Measurements from ENCODE around the gene RCE1.

Gene RCE1

DNA sequence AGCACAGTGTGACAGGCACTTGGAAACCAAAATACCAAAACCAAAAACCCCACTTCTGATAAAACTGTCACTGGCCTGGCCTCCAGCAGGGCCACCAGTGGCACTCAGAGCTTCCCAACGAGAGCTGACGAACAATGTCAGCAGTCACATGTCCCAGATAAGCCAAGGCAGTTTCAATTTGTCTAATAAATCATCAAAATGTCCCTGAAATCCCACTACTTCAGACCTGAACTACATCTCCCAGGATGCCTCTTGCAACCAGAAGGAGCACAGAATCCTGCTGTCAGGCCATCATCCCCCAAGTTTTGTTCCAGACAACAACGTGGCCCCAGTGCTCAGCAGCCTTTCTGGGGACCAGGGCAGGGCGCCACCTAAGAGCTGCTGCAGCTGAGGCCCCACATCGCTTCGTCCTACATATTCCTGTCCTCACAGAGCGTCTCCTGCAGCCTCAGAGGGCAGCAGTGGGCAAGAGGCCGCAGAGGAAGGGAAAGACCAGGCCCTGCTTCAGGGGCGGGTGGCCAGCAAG lies 38.7 kb downstream of the RCE1 start:
- peak in 1 of 3 donors; percentile 33 for DNase-seq
- Histone ChIP-seq H3K4me1 (ENCODE audit: control extremely low read depth in 1 of 4, control insufficient read depth in 4 of 4, insufficient read depth in 4 of 4, low read length in 3 of 4) (peaks cover 9 to 18% (median 17%) of the 10 kb centered on the region in 4 experiments), H3K27me3 (replicated peaks in 2 of 5; ENCODE audit: control insufficient read depth in 4 of 5, insufficient read depth in 5 of 5, low read length in 4 of 5) (no peaks in the 10 kb centered on the region), H3K4me3 (ENCODE audit: control insufficient read depth in 1 of 7, extremely low read depth in 1 of 7, insufficient read depth in 4 of 7, low read depth in 2 of 7, low read length in 6 of 7) (no peak overlapping the region), H3K36me3 (ENCODE audit: control insufficient read depth in 4 of 4, insufficient read depth in 4 of 4, low read length in 3 of 4) (no peaks in the 10 kb centered on the region), H3K27ac (ENCODE audit: insufficient read depth in 1 of 2, low read depth in 1 of 2, low read length in 2 of 2, poor library complexity in 1 of 2, severe bottlenecking in 2 of 2) (no peak overlapping the region), H3K9me3 (ENCODE audit: control extremely low read depth in 1 of 5, control insufficient read depth in 4 of 5, insufficient read depth in 2 of 5, low read depth in 1 of 5, low read length in 4 of 5) (no peaks in the 10 kb centered on the region)
- CTCF ChIA-PET = interaction anchor here (0.9 to 4.1 kb wide), 15 partner anchors 9 to 187 kb away, joined by 3 to 22 read pairs (median 4); no protein-coding TSS in a partner anchor
- WGBS (ENCODE audit: insufficient coverage) = 98% methylated on average over 8 of the region's 9 CpGs
- POLR2A ChIA-PET = no interaction called here

- no peak for DNase-seq
- WGBS (ENCODE audit: insufficient coverage) = 97% methylated on average over 10 of the region's 14 CpGs
- no peaks in the 10 kb centered on the region for H3K36me3 ChIP-seq (ENCODE audit: control insufficient read depth in 4 of 4, insufficient read depth in 4 of 4, low read length in 3 of 4)
- H3K27ac ChIP-seq (ENCODE audit: insufficient read depth in 1 of 2, low read depth in 1 of 2, low read length in 2 of 2, poor library complexity in 1 of 2, severe bottlenecking in 2 of 2) = no peak overlapping the region
- H3K4me3 ChIP-seq (ENCODE audit: control insufficient read depth in 1 of 7, extremely low read depth in 1 of 7, insufficient read depth in 4 of 7, low read depth in 2 of 7, low read length in 6 of 7) = no peak overlapping the region
- H3K27me3 ChIP-seq (replicated peaks in 2 of 5; ENCODE audit: control insufficient read depth in 4 of 5, insufficient read depth in 5 of 5, low read length in 4 of 5) = no peaks in the 10 kb centered on the region
- CTCF ChIA-PET = interaction anchor here (0.9 to 4.1 kb wide), 15 partner anchors 9 to 190 kb away, joined by 3 to 22 read pairs (median 6); no protein-coding TSS in a partner anchor
- peaks cover 9 to 18% (median 17%) of the 10 kb centered on the region in 4 experiments for H3K4me1 ChIP-seq (ENCODE audit: control extremely low read depth in 1 of 4, control insufficient read depth in 4 of 4, insufficient read depth in 4 of 4, low read length in 3 of 4)
- POLR2A ChIA-PET = no interaction called here
- H3K9me3 ChIP-seq (ENCODE audit: control extremely low read depth in 1 of 5, control insufficient read depth in 4 of 5, insufficient read depth in 2 of 5, low read depth in 1 of 5, low read length in 4 of 5) = no peaks in the 10 kb centered on the region
Measured at GRCh38 chr11:66882561-66883015, 39.3 kb downstream of the RCE1 start.

GRCh38 chr11:66883016-66883965 lies 40.0 kb downstream of the RCE1 start:
- 71% methylated on average over 29 of the region's 29 CpGs for WGBS (ENCODE audit: insufficient coverage)
- peaks cover 9 to 18% (median 17%) of the 10 kb centered on the region in 4 experiments for H3K4me1 ChIP-seq (ENCODE audit: control extremely low read depth in 1 of 4, control insufficient read depth in 4 of 4, insufficient read depth in 4 of 4, low read length in 3 of 4)
- DNase-seq = peak; percentile 39 to 63 (median 51)
- no peaks in the 10 kb centered on the region for H3K27me3 ChIP-seq (replicated peaks in 2 of 5; ENCODE audit: control insufficient read depth in 4 of 5, insufficient read depth in 5 of 5, low read length in 4 of 5)
- no peaks in the 10 kb centered on the region for H3K9me3 ChIP-seq (ENCODE audit: control extremely low read depth in 1 of 5, control insufficient read depth in 4 of 5, insufficient read depth in 2 of 5, low read depth in 1 of 5, low read length in 4 of 5)
- CTCF ChIA-PET = interaction anchor here (0.7 to 4.1 kb wide), 15 partner anchors 11 to 191 kb away, joined by 3 to 22 read pairs (median 3); no protein-coding TSS in a partner anchor
- no peak overlapping the region for H3K27ac ChIP-seq (ENCODE audit: insufficient read depth in 1 of 2, low read depth in 1 of 2, low read length in 2 of 2, poor library complexity in 1 of 2, severe bottlenecking in 2 of 2)
- H3K36me3 ChIP-seq (ENCODE audit: control insufficient read depth in 4 of 4, insufficient read depth in 4 of 4, low read length in 3 of 4) = no peaks in the 10 kb centered on the region
- POLR2A ChIA-PET = interaction anchor here (0.6 kb wide), 1 partner anchor 41 kb away, joined by 3 read pairs; no protein-coding TSS in a partner anchor
- H3K4me3 ChIP-seq (ENCODE audit: control insufficient read depth in 1 of 7, extremely low read depth in 1 of 7, insufficient read depth in 4 of 7, low read depth in 2 of 7, low read length in 6 of 7) = no peak overlapping the region

GRCh38 chr11:66884443-66884842 lies 41.2 kb downstream of the RCE1 start:
- H3K4me3 ChIP-seq (ENCODE audit: control insufficient read depth in 1 of 7, extremely low read depth in 1 of 7, insufficient read depth in 4 of 7, low read depth in 2 of 7, low read length in 6 of 7) = no peak overlapping the region
- DNase-seq = no peak
- H3K9me3 ChIP-seq (ENCODE audit: control extremely low read depth in 1 of 5, control insufficient read depth in 4 of 5, insufficient read depth in 2 of 5, low read depth in 1 of 5, low read length in 4 of 5) = no peaks in the 10 kb centered on the region
- no peaks in the 10 kb centered on the region for H3K36me3 ChIP-seq (ENCODE audit: control insufficient read depth in 4 of 4, insufficient read depth in 4 of 4, low read length in 3 of 4)
- H3K4me1 ChIP-seq (ENCODE audit: control extremely low read depth in 1 of 4, control insufficient read depth in 4 of 4, insufficient read depth in 4 of 4, low read length in 3 of 4) = peaks cover 9 to 18% (median 17%) of the 10 kb centered on the region in 4 experiments
- 96% methylated on average over 4 of the region's 4 CpGs for WGBS (ENCODE audit: insufficient coverage)
- ChIA-PET CTCF (interaction anchor here (0.6 to 4.1 kb wide), 7 partner anchors 13 to 594 kb away, joined by 3 to 22 read pairs (median 6); no protein-coding TSS in a partner anchor), POLR2A (no interaction called here)
- H3K27ac ChIP-seq (ENCODE audit: insufficient read depth in 1 of 2, low read depth in 1 of 2, low read length in 2 of 2, poor library complexity in 1 of 2, severe bottlenecking in 2 of 2) = no peak overlapping the region
- no peaks in the 10 kb centered on the region for H3K27me3 ChIP-seq (replicated peaks in 2 of 5; ENCODE audit: control insufficient read depth in 4 of 5, insufficient read depth in 5 of 5, low read length in 4 of 5)

DNA sequence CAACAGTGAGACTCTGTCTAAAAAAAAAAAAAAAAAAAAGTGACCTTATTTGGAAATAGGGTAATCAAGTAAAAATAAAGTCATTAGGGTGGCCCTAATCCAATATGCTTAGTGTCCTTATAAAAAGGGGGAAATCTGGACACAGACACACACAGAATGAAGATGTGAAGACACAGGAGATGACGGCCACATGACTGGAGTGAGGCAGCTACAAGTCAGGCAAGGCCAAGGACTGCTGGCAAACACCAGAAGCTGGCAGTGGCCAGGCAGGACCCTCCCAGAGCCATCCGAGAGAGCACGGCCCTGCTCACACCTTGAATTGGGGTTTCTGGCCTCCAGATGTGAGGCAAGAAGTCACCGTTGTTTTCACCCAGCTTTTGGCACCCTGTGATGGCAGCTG lies 42.2 kb downstream of the RCE1 start:
- Histone ChIP-seq H3K27me3 (replicated peaks in 2 of 5; ENCODE audit: control insufficient read depth in 4 of 5, insufficient read depth in 5 of 5, low read length in 4 of 5) (no peaks in the 10 kb centered on the region), H3K4me1 (ENCODE audit: control extremely low read depth in 1 of 4, control insufficient read depth in 4 of 4, insufficient read depth in 4 of 4, low read length in 3 of 4) (peaks cover 6 to 11% (median 10%) of the 10 kb centered on the region in 4 experiments), H3K9me3 (ENCODE audit: control extremely low read depth in 1 of 5, control insufficient read depth in 4 of 5, insufficient read depth in 2 of 5, low read depth in 1 of 5, low read length in 4 of 5) (no peaks in the 10 kb centered on the region), H3K36me3 (ENCODE audit: control insufficient read depth in 4 of 4, insufficient read depth in 4 of 4, low read length in 3 of 4) (no peaks in the 10 kb centered on the region), H3K4me3 (ENCODE audit: control insufficient read depth in 1 of 7, extremely low read depth in 1 of 7, insufficient read depth in 4 of 7, low read depth in 2 of 7, low read length in 6 of 7) (no peak overlapping the region), H3K27ac (ENCODE audit: insufficient read depth in 1 of 2, low read depth in 1 of 2, low read length in 2 of 2, poor library complexity in 1 of 2, severe bottlenecking in 2 of 2) (no peak overlapping the region)
- WGBS (ENCODE audit: insufficient coverage) = 98% methylated on average over 4 of the region's 4 CpGs
- POLR2A ChIA-PET = interaction anchor here (0.6 kb wide), 1 partner anchor 133 kb away, joined by 4 read pairs; no protein-coding TSS in a partner anchor
- CTCF ChIA-PET = interaction anchor here (0.8 to 4.0 kb wide), 2 partner anchors 18 to 47 kb away, joined by 3 to 15 read pairs; no protein-coding TSS in a partner anchor
- no peak for DNase-seq

DNA sequence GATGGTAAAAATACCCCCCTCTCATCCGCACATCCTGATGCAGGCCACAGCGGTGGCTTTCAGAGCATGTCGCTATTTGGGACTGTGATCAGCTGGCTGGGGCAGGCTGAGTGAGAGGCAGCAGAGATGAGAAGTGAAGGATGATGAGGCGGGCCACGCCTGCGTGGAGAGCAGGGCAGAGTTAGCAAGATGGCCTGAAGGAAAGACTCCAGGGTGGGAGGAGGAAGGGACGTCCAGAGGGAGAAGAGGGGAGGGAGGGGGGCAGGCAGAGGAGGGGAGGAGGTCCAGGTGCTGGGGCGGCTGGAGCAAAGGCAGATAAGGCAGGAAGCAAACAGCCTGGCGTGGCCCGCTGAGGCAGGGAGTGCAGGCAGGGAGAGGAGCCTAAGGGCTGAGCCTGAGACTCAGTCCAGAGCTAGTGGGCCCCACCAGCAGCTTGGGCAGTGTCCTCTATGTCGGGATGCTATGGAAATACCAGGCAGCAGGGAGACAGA lies 42.8 kb downstream of the RCE1 start:
- Histone ChIP-seq H3K9me3 (ENCODE audit: control extremely low read depth in 1 of 5, control insufficient read depth in 4 of 5, insufficient read depth in 2 of 5, low read depth in 1 of 5, low read length in 4 of 5) (no peaks in the 10 kb centered on the region), H3K4me3 (ENCODE audit: control insufficient read depth in 1 of 7, extremely low read depth in 1 of 7, insufficient read depth in 4 of 7, low read depth in 2 of 7, low read length in 6 of 7) (no peak overlapping the region), H3K27me3 (replicated peaks in 2 of 5; ENCODE audit: control insufficient read depth in 4 of 5, insufficient read depth in 5 of 5, low read length in 4 of 5) (no peaks in the 10 kb centered on the region), H3K27ac (ENCODE audit: insufficient read depth in 1 of 2, low read depth in 1 of 2, low read length in 2 of 2, poor library complexity in 1 of 2, severe bottlenecking in 2 of 2) (no peak overlapping the region), H3K4me1 (ENCODE audit: control extremely low read depth in 1 of 4, control insufficient read depth in 4 of 4, insufficient read depth in 4 of 4, low read length in 3 of 4) (peaks cover 2 to 6% (median 5%) of the 10 kb centered on the region in 4 experiments), H3K36me3 (ENCODE audit: control insufficient read depth in 4 of 4, insufficient read depth in 4 of 4, low read length in 3 of 4) (no peaks in the 10 kb centered on the region)
- CTCF ChIA-PET = interaction anchor here (0.8 to 1.0 kb wide), 2 partner anchors 16 to 19 kb away, joined by 3 read pairs; no protein-coding TSS in a partner anchor
- POLR2A ChIA-PET = no interaction called here
- DNase-seq = no peak
- WGBS (ENCODE audit: insufficient coverage) = 97% methylated on average over 10 of the region's 11 CpGs
